CD4-positive, alpha-beta T cell (primary cell): ENCODE data around the gene JAK3. TPM values are rescaled to one million over a fixed set of nuclear protein-coding genes. Genes with fewer than 3 reads are reported as not detected.
"Not testable (repeated sequence)": the region's sequence is repeated elsewhere in the genome, so short reads cannot be mapped to it uniquely, and the experiment has no call there.

Experiments used
- ATAC-seq: fragments of 200-7000 bp; cut with Tn5 transposase; one replicate; pipeline ENCODE4 v1.10.0; 2022; ENCODE audit warnings: mild to moderate bottlenecking; ENCODE audit not compliant: poor library complexity
- CTCF ChIA-PET: fragments of 350-600 bp; sonication (Branson Sonifier 250); formaldehyde crosslinking; loops from one replicate; lab custom pipeline; 2021; ENCODE audit warnings: antibody characterized with exemption, inconsistent platforms; lab: Charles Lee
- POLR2A ChIA-PET: fragments of 350-600 bp; sonication (Branson Sonifier 250); formaldehyde crosslinking; loops from one replicate; lab custom pipeline; 2021; ENCODE audit warnings: antibody characterized with exemption, inconsistent platforms; lab: Charles Lee
- DNase-seq, 14 experiments: peaks; one replicate each; pipeline ENCODE4 v3.0.0-alpha.2; 2013 to 2020; ENCODE audit warnings: mixed read lengths in 2 of 14
- H3K27ac ChIP-seq, 2 donors: one replicate each; pipeline versions ENCODE4 v1.5.1 to v1.7.0; 2013; ENCODE audit warnings: low read length in 2 of 2, low read depth in 1 of 2, mild to moderate bottlenecking in 1 of 2
- H3K27me3 ChIP-seq, 2 experiments: 1 replicate in 1 of 2; 2 replicates in 1 of 2; pipeline versions ENCODE4 v1.6.1 to v1.7.0; 2013; ENCODE audit warnings: low read length in 2 of 2, control low read depth in 1 of 2, mild to moderate bottlenecking in 1 of 2, moderate library complexity in 1 of 2; ENCODE audit not compliant: insufficient read depth in 2 of 2, control insufficient read depth in 1 of 2
- H3K36me3 ChIP-seq: one replicate; pipeline ENCODE4 v1.6.1; 2013; ENCODE audit warnings: low read length, control low read depth; ENCODE audit not compliant: insufficient read depth
- H3K4me1 ChIP-seq: one replicate; pipeline ENCODE4 v1.6.1; 2013; ENCODE audit warnings: low read length, control low read depth; ENCODE audit not compliant: insufficient read depth
- H3K4me3 ChIP-seq: one replicate; pipeline ENCODE4 v1.5.1; 2013; ENCODE audit warnings: mild to moderate bottlenecking, low read length, moderate library complexity
- H3K9me3 ChIP-seq, 2 experiments: 1 replicate in 1 of 2; 2 replicates in 1 of 2; pipeline versions ENCODE4 v1.6.1 to v1.7.0; 2013; ENCODE audit warnings: low read length in 2 of 2, mild to moderate bottlenecking in 2 of 2, control low read depth in 1 of 2, moderate library complexity in 1 of 2; ENCODE audit not compliant: control insufficient read depth in 1 of 2, insufficient read depth in 1 of 2
- H3K27ac Mint-ChIP-seq: one replicate; pipeline ENCODE4 v1.8.0; 2020; ENCODE audit warnings: mixed read lengths
- H3K27me3 Mint-ChIP-seq: one replicate; pipeline ENCODE4 v1.8.0; 2021; ENCODE audit warnings: mixed read lengths
- H3K36me3 Mint-ChIP-seq: one replicate; pipeline ENCODE4 v1.8.0; 2021; ENCODE audit warnings: low read depth, mixed read lengths
- H3K4me1 Mint-ChIP-seq: one replicate; pipeline ENCODE4 v1.8.0; 2021; ENCODE audit warnings: low read depth, mixed read lengths
- H3K4me3 Mint-ChIP-seq: one replicate; pipeline ENCODE4 v1.8.0; 2020; ENCODE audit warnings: mild to moderate bottlenecking, mixed read lengths
- H3K9me3 Mint-ChIP-seq: one replicate; pipeline ENCODE4 v1.8.0; 2020; ENCODE audit warnings: mixed read lengths
- CTCF ChIP-seq: fragments of 200-600 bp; IDR thresholded peaks from one replicate; pipeline ENCODE4 v1.8.0; 2022; ENCODE audit warnings: antibody characterized with exemption, mild to moderate bottlenecking
- intact Hi-C, 2 experiments: fragments of 100-400 bp; cut with DNase I in 1 of 2; cut with micrococcal nuclease in 1 of 2; formaldehyde crosslinking; loops; one replicate each; pipeline versions ENCODE4 v1.15.1 to v1.9.0; 2023 to 2025; cut with DNase I, micrococcal nuclease
- total RNA-seq, 174 experiments: library from RNA in 2 of 174; stranded (reverse) in 2 of 174; gene quantifications; one replicate each; pipeline ENCODE4 v1.2.3 and lab custom pipeline; 2021 to 2026

Gene JAK3
- total RNA-seq, 2 experiments from 2014 or later, result 120 to 121 TPM

GRCh38 chr19:17780781-17781180 lies 67.0 kb downstream of the JAK3 start:
- Histone ChIP-seq H3K4me1 (peaks cover 10% of the 10 kb centered on the region), H3K9me3 (no peaks in the 10 kb centered on the region), H3K27me3 (no peaks in the 10 kb centered on the region), H3K27ac (no peak overlapping the region), H3K36me3 (peaks cover 51% of the 10 kb centered on the region), H3K4me3 (no peak overlapping the region)
- intact Hi-C loops, result loop anchor here in 1 of 2 experiments (5.0 kb wide), 1 partner anchor 152 kb away; the partner anchor contains the start of gene CCDC124
- H3K4me3 Mint-ChIP-seq, result no peak overlapping the region
- peaks cover 68% of the 10 kb centered on the region for H3K36me3 Mint-ChIP-seq
- no peaks in the 10 kb centered on the region for H3K27me3 Mint-ChIP-seq
- ChIA-PET POLR2A (no interaction called here), CTCF (no interaction called here)
- H3K27ac Mint-ChIP-seq, result no peak overlapping the region
- no peaks in the 10 kb centered on the region for H3K9me3 Mint-ChIP-seq
- DNase-seq (no peak), ATAC-seq (no peak)
- peaks cover 15% of the 10 kb centered on the region for H3K4me1 Mint-ChIP-seq
- no peak for TF ChIP-seq CTCF

- H3K4me3 Mint-ChIP-seq, result no peak overlapping the region
- POLR2A ChIA-PET, result no interaction called here
- H3K27ac Mint-ChIP-seq, result peak overlapping the region; percentile 51
- no peaks in the 10 kb centered on the region for H3K27me3 Mint-ChIP-seq
- peaks cover 10% of the 10 kb centered on the region for H3K4me1 Mint-ChIP-seq
- CTCF ChIA-PET, result no interaction called here
- peaks cover 5% of the 10 kb centered on the region for H3K4me1 ChIP-seq
- TF ChIP-seq CTCF, result no peak
- no peak overlapping the region for H3K4me3 ChIP-seq
- no peaks in the 10 kb centered on the region for H3K27me3 ChIP-seq
- peaks cover 77% of the 10 kb centered on the region for H3K36me3 Mint-ChIP-seq
- DNase-seq (peak in 2 of 14 experiments; percentile 46 to 54), ATAC-seq (no peak)
- H3K27ac ChIP-seq, result peak overlapping the region in 1 of 2 donors; percentile 16
- no peaks in the 10 kb centered on the region for H3K9me3 ChIP-seq
- H3K36me3 ChIP-seq, result peaks cover 51% of the 10 kb centered on the region
- H3K9me3 Mint-ChIP-seq, result no peaks in the 10 kb centered on the region
- intact Hi-C loops, result no loop called here
These were observed 68.5 kb downstream of the JAK3 start for GRCh38 chr19:17778968-17779929.

- Histone ChIP-seq H3K27me3 (no peaks in the 10 kb centered on the region), H3K4me1 (no peaks in the 10 kb centered on the region), H3K27ac (peak overlapping the region in 1 of 2 donors; percentile 16), H3K9me3 (no peaks in the 10 kb centered on the region), H3K4me3 (no peak overlapping the region), H3K36me3 (peaks cover 49% of the 10 kb centered on the region)
- intact Hi-C loops, result no loop called here
- Mint-ChIP-seq H3K27ac (peak overlapping the region; percentile 51), H3K36me3 (peaks cover 76% of the 10 kb centered on the region), H3K9me3 (no peaks in the 10 kb centered on the region), H3K4me3 (no peak overlapping the region), H3K27me3 (no peaks in the 10 kb centered on the region), H3K4me1 (peaks cover 5% of the 10 kb centered on the region)
- ChIA-PET CTCF (no interaction called here), POLR2A (no interaction called here)
- DNase-seq (peak in 6 of 14 experiments; percentile 17 to 62 (median 38)), ATAC-seq (peak; percentile 68)
- no peak for TF ChIP-seq CTCF
These were observed 69.4 kb downstream of the JAK3 start for GRCh38 chr19:17778251-17778967.

GRCh38 chr19:17777840-17778239 lies 69.9 kb downstream of the JAK3 start:
- H3K27me3 Mint-ChIP-seq, H3K27ac Mint-ChIP-seq, H3K4me3 Mint-ChIP-seq, H3K4me1 ChIP-seq, ATAC-seq, intact Hi-C loops, H3K27me3 ChIP-seq, H3K4me3 ChIP-seq, H3K9me3 Mint-ChIP-seq, H3K27ac ChIP-seq, H3K4me1 Mint-ChIP-seq, DNase-seq, H3K9me3 ChIP-seq: not testable (repeated sequence)
- ChIA-PET POLR2A (interaction anchor here (1.0 kb wide), 1 partner anchor 82 kb away, joined by 3 read pairs; the partner anchor contains the start of gene RPL18A), CTCF (interaction anchor here (0.7 kb wide), 1 partner anchor 82 kb away, joined by 3 read pairs; the partner anchor contains the start of gene RPL18A)
- peaks cover 51% of the 10 kb centered on the region for H3K36me3 ChIP-seq
- H3K36me3 Mint-ChIP-seq, result peaks cover 78% of the 10 kb centered on the region
